ENCODE measurements around the gene TAS2R40.

DNA sequence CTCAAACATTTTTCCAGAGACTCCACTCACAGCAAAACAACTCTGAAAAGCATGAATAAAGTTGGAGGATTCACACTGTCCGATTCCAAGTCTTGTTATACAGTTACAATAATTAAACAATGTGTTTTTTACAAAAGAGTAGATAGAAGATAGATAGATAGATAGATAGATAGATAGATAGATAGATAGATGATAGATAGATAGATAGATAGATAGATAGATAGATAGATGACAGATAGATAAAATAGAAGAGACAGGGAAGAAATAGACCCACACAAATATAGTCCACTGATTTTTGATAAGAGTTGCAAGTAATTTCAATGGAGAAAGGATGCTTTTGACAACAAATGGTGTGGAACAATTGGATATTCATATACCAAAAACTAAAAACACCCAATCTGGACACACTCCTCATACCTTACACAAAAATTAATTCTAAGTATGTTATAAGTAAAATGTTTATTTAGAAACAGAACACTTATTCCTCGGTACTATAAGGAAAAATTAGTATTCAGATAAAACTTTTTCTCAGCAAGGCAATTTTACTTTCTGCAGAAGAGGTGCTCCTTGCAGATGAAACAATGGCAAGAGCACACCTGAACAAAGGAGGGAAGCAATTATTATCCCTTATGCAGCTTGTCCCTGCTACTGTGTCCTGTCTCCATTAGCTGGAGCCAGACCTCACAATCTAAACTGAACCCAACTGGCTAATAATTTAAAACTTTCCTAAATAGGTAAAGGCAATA lies 44.3 kb upstream of the TAS2R40 start:
- TF ChIP-seq GATA3 (IDR thresholded peaks at IDR 0.05; ENCODE audit: low read depth, low read length) (no peak), GATA2 (IDR thresholded peaks at IDR 0.05; ENCODE audit: low read depth, low read length) (no peak)

Measured in SH-SY5Y (cell line).